Measurements from ENCODE around the gene NOS1AP. TPM values are rescaled to one million over a fixed set of nuclear protein-coding genes. Genes with fewer than 3 reads are reported as not detected.

Gene NOS1AP
- total RNA-seq, 1 experiment from 2014 or later, result 0.20 TPM

DNA sequence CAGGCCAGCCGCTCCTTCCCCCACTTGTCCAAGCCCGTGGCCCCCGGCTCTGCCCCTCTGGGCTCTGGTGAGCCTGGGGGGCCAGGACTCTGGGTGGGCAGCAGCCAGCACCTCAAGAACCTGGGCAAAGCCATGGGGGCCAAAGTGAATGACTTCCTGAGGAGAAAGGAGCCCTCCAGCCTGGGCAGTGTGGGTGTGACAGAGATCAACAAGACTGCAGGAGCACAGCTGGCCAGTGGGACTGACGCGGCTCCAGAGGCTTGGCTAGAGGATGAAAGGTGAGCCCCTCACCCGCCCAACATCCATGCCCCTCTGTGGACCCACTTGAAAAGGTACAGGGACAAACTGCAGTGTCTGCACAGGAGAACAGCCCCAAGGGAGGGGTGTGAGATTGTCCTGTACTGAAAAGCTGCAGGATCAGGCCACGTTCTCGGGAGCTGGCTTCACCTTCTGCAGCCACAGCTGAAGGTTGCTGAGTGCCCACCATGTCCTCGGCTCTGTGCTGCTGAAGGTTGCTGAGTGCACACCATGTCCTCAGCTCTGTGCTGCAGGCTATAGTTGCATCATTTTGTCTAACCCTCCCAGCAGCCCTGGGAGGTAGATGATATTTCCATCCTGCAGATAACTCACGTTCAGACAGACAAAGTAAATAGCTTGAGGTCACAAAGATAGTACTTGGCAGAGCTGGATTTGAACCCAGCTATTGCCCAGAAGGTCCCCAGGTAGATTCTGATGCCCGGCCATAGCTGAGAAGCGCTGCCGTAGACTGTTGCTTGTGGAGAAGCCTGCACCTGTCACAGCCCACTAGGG, 312.7 kb downstream of the NOS1AP start:
- DNase-seq (ENCODE audit: low spot score), result no peak
- in situ Hi-C loops (cut with HindIII; ENCODE audit: low sequenced_read_pairs), result no loop called here

DNA sequence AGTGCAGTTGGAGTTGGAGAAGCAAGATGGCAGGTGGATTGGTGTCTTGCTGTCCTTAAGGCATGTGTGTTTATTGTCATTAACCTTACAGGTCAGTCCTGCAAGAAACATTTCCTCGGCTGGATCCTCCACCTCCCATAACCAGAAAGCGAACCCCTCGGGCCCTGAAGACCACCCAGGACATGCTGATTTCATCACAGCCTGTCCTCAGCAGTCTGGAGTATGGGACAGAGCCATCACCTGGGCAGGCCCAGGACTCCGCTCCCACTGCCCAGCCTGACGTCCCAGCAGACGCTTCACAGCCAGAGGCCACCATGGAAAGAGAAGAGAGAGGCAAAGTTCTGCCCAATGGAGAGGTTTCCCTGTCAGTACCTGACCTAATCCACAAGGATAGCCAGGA, 313.6 kb downstream of the NOS1AP start:
- in situ Hi-C loops (cut with HindIII; ENCODE audit: low sequenced_read_pairs), result no loop called here
- DNase-seq (ENCODE audit: low spot score), result no peak

DNA sequence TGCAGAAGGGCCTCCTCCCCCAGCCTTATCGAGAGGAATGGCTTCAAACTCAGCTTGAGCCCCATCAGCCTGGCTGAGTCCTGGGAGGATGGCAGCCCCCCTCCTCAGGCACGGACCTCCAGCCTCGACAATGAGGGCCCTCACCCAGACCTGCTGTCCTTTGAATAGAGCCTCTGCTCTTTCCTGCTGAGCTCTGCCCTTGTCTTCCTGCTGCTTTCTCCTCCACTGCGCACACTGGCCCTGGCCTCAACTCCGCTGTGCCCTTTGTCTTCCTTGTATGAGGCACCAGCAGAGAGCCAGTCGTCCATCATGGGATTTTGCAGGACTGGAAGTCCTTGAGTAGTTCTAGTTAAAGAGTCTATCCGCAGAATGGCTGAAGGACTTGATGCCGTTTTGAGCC, 314.0 kb downstream of the NOS1AP start:
- DNase-seq (ENCODE audit: low spot score), result no peak
- in situ Hi-C loops (cut with HindIII; ENCODE audit: low sequenced_read_pairs), result no loop called here

DNA sequence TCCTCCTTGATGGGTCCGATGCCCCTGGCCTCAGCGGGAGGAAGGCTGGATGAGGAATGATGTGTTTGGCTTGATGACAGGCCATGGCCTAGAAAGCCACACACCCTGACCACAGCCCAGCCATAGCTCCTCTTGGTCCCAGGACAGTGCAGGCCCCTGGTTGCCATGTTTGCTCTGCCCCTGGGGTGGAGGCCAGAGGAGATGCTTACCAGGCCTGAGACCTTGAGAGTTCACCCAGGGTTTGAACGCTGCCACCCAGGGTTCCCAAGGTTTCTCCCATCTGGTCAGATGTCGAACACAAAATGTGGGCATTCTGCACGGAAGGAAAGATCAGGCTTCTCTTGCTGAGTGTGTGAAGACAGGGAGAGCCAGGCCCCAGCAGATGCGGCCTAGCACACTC, 314.6 kb downstream of the NOS1AP start:
- in situ Hi-C loops (cut with HindIII; ENCODE audit: low sequenced_read_pairs), result no loop called here
- no peak for DNase-seq (ENCODE audit: low spot score)

DNA sequence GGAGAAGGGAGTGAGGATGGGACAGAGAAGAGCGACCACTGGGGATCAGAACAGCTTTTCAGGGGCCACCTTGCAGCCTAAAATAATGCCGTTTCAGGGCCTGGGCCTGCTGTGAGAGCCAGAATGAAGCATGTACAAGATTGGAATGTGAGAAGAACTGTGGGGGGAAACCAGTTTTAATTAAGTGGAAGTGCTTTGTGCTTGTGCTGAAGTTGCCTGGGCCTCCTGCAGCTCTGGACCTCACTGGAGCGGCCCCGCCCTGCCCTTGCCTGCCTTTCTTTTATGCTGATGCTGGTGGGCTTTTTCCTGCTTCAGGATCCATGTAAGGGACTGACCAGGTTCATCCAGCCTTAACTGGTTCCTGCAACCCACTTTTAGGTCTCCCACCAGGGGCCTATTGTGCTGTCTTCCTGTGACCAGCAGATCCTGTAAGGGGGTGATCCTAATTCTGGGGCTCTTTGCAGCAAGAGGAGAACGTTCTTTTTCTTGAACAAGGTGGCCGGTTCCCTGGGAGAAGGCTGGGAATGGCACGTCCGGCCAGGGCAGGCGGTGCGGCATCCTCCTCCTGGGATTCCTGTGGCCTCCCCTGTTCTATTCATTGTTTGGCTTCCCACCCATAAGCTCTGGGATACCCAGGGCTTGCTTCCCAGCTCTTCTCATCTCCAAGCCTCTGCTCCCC, 315.2 kb downstream of the NOS1AP start:
- in situ Hi-C loops (cut with HindIII; ENCODE audit: low sequenced_read_pairs), result no loop called here
- no peak for DNase-seq (ENCODE audit: low spot score)

DNA sequence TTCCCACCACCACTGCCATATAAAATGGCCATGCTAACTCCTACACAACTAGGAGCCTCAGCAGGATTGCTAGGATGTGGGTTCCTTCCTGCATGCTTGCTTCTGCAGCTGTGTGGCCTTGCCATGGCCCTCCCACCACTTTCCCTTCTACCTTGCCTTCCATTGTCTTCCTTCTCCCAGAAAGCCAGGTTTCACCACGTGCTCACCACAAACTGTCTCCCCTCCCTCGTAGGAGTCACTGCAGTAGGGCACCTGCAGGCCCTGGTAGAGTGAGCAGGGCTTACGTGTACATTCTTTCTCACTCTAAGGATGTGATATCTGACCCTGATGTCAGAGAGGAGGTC, 315.8 kb downstream of the NOS1AP start:
- in situ Hi-C loops (cut with HindIII; ENCODE audit: low sequenced_read_pairs), result no loop called here
- DNase-seq (ENCODE audit: low spot score), result no peak

DNA sequence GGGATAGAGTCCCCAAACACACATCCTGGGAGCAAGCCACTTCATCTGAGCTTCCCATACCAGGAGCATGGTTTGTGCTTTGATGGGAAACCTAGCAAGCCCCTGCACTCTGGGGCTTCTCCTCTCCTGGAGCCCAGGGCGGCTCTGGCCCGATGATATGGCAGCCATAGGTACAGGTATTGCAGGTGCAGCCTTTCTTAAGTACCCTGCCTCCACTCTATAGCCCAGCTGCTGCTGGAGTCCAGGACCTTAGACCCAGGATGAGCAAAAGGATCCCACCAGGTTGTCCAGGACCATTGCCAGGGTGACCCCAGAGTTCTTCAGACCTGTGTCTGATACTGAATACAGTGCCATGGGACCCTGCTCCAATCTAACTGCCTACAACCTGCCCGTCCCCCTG, 316.2 kb downstream of the NOS1AP start:
- DNase-seq (ENCODE audit: low spot score), result no peak
- in situ Hi-C loops (cut with HindIII; ENCODE audit: low sequenced_read_pairs), result no loop called here

DNA sequence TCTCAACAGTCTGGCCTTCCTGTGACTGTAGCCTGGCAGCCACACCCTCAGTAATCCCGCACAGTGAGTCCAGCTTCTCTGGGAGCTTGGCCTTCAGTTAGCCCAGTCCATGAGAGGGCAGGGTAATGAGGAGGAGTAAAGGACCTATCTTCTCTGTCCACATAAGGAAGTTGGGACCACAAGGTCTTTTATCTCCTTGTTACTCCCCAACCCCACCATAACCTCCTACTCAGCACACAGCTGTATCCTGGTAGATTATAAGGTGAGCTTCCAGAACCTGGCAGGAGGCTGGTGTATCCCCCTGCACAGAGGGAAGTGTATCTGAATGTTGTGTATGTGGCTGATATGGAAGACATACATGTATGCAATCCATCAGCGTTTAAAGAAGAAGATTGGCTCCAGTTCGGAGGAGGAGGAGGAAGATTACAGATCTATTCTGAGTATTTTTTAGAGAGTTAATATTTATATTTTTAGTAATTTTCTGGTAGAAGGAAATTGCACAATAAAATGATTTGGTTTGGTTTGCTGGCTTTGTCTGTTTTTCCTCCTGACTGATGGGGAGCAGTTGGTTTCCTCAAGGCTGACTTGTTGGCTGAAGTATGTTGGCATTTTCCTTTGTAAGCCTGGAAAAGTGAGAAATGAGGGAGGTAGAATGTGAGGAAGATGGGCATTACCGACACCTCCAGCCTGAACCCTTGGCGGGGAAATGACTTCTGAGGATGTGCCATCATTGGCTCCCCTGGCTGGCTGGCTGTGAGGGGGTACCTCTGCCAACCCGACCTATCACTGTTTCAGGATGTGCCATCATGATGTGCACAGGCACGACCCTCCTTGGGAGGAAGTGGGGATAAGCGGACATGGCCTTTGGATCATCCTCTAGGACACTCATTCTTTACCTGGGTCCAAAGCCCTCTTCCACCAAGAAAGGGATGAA, 317.1 kb downstream of the NOS1AP start:
- in situ Hi-C loops (cut with HindIII; ENCODE audit: low sequenced_read_pairs), result no loop called here

DNA sequence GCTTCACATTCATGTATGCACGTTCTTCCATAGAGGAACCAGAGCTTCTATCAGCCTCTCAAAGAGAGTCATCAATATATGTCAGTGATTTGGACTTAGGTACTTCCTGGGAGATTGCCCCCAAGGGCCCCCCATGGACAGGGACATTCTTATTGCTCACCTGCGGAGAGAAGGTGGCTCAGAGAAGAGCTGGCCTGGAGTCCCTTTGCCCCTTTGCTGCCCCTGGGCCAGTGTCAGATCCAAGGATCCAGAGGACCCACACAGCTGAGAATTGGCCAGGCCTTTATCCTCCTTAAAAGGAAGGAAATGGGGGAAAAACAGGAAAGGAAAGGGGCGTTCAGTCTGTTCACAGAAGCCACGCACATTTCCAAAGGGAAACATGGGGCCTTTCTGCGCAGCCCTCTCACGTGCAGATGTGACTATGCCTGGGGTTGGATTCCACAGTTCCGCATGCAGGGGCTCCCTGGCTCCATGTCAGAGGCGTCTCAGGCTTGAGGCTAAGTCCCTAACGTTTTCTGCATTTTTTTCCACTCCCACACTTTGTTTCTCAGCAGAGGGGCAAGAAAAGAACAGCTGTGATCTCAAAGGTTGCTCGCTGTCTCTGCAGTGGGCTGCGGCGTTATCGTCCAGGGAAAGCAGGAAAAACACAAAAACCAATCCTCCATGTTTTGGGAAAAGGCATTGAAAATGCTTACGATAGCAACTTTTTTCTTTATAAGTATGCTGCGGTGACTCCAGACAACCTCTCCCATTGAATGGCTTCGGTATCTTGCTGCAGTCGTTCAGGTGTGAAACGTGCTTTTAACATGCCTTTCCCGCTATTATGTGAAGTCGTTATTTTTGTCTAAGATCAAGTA, 318.0 kb downstream of the NOS1AP start:
- no peak for DNase-seq (ENCODE audit: low spot score)
- in situ Hi-C loops (cut with HindIII; ENCODE audit: low sequenced_read_pairs), result no loop called here

More for the DNA sequence above, 317.1 kb downstream of the NOS1AP start:
- no peak for DNase-seq (ENCODE audit: low spot score)

DNA sequence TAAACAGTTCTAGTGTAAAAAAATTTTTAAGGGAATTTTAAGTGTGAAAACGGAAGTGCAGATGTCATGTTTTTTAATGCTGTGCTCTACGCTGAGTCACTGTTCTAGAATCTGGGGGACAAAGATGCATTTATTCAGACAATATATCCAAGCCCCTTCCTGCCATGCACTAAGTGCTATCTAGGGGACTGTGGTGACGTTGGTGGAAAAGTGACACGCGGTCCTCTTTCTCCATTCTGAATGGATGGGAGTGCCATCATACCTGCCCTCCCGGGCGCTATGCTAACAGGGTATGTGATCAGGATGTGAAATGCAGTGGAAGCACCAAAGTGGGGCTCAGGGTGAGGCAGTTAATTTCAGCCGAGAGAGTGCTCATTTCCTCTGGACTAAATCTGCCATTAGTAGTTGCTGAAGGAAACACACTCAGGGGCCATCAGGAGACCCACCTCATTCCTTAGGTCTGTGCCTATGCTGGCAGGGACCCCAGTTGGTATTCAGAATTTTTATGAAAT, 318.6 kb downstream of the NOS1AP start:
- no peak for DNase-seq (ENCODE audit: low spot score)
- in situ Hi-C loops (cut with HindIII; ENCODE audit: low sequenced_read_pairs), result no loop called here

DNA sequence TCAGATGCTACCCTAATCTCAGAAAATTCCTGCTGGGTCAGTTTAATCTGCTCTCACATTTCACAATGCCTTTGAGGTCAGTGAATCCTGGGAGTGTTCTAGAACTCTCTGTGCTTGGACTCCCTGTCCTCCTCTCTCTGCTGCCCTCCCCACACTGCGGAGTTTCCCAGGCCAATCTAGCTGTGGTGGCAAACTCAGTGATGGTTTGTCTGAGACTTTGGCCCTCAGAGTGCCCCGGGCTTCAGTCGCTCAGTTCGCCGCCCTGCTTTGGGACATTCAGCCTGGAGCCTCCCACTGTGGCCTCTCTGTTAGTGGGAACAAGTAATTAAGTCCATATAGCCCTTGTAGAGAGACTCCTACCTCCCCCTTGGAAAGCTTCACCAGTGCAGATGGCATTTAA, 319.1 kb downstream of the NOS1AP start:
- DNase-seq (ENCODE audit: low spot score), result peak; percentile 14
- in situ Hi-C loops (cut with HindIII; ENCODE audit: low sequenced_read_pairs), result no loop called here

DNA sequence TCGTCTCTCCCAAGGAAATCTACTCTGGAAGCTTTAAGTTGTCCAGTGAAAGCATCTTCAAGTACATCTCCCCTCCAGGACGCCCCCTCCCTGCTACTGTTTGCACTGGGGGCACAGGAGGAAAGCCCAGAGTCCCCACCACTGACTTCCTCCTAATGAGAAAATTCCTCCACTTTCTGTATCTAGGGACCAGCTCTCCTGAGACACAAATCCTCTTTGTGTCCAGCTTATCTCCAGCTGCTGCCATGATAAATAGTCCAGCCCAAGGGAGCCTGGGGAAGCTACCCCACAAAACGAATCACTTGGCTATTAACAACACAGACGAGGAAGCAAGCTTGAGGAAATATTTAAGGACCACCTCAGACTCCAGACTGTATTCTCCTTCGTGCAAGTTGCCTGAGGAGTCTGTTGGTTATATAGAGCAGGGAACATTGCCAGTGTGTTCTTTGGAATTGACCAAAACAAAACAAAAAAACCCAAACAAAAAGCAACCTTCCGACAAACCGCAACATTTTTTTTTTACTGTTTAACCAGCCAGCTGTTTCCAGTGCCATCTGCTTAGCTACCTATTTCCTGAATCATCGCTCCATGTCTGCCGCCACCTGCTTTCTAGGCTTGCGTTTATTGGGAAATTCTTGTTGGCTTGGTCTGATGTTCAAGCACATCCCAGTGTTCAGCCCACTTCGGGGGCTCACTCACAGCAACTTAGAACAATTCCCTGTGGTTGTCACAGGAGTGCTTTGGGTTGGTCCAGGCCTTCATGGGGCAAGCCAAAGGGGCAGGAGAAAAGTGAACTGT, 319.7 kb downstream of the NOS1AP start:
- in situ Hi-C loops (cut with HindIII; ENCODE audit: low sequenced_read_pairs), result no loop called here
- no peak for DNase-seq (ENCODE audit: low spot score)

DNA sequence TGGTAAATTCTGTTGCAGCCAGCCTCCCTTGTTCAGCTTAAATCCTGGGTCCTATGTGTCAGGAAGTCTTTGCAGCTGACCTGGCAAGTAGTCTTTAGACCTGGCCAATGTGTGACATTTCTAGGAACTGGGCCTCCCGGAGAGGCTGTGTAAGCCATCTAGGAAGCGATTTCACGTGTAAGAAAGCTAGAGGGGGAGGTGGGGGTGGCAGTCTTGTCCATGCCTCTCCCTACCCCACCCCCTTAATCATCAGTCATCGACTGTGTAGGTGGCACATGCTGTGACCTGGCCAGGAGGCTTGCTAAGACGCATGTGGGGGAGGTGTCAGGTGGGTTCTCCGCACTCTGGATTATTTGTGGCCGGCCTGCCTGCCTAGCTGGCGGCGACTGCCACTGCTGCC, 320.5 kb downstream of the NOS1AP start:
- in situ Hi-C loops (cut with HindIII; ENCODE audit: low sequenced_read_pairs), result no loop called here
- DNase-seq (ENCODE audit: low spot score), result no peak

DNA sequence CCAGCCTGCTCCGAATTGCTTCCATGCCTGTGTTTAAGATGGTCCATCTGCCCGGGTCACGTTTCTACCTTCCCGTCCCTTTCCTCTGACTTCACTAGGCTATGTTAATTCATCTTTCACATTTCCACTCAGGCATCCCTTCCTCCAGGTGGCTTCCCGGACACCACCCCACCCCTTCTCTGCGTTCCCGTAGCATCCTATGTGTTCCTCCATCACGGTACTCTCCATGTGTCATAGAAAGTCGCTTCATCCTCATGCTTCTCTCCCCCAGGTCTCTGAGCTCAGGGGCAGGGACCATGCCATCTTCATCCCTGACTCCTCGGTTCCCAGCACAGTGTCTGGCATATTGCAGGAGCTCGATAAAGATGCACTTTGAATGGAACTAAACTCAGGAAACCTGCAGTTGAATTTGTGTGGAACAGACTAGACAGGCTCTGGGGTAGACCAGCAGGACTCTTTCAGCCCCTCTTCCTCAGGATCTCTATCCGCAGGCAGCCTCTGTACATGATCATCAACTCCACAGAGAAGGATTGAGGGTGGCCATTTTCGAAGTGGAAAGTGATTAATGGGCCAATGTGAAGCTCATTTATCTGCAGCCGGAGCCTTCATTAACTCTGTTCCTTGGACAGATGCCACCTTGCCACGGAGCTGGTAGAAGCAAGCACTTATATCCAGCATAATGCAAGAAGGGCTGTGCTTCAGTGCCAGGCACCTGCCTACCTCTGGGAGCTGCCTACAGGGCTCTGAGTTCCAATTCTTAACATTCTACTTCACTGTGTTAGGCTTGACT, 321.1 kb downstream of the NOS1AP start:
- DNase-seq (ENCODE audit: low spot score), result no peak
- in situ Hi-C loops (cut with HindIII; ENCODE audit: low sequenced_read_pairs), result no loop called here

DNA sequence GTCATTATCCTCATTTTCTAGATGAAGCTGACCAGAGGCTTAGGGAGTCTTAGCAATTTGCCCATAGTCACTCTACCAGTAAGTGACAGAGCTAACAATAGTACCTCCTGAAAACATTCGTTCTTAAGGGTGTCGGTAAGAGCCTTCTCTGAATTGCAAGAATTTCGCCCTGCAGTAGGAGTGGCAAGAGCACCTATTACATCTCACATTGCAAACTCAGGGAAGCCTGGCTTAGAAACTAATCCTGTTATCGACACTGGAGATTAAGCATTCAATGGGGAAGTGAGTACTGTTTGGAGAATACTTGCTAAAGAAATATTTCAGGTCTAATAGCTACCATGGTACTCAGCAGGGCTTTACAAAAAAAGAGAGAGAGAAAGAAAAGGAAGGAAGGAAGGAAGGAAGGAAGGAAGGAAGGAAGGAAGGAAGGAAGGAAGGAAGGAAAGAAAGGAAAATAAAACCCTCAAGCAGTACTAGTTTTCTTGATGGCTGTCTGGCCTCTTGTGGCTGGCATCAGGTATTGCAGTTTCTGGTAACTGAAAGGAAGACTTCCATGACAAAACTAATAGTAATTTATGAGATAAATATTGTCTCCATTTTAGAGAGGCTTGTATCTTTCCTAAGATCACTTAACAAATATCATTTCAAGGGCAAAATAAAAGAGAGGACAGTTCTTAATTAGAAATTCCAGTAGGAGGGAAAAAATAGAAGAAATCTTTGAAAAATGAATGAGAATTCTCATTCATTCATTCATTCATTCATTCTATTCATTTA, 322.5 kb downstream of the NOS1AP start:
- in situ Hi-C loops (cut with HindIII; ENCODE audit: low sequenced_read_pairs), result no loop called here
- peak; percentile 69 for DNase-seq (ENCODE audit: low spot score)

DNA sequence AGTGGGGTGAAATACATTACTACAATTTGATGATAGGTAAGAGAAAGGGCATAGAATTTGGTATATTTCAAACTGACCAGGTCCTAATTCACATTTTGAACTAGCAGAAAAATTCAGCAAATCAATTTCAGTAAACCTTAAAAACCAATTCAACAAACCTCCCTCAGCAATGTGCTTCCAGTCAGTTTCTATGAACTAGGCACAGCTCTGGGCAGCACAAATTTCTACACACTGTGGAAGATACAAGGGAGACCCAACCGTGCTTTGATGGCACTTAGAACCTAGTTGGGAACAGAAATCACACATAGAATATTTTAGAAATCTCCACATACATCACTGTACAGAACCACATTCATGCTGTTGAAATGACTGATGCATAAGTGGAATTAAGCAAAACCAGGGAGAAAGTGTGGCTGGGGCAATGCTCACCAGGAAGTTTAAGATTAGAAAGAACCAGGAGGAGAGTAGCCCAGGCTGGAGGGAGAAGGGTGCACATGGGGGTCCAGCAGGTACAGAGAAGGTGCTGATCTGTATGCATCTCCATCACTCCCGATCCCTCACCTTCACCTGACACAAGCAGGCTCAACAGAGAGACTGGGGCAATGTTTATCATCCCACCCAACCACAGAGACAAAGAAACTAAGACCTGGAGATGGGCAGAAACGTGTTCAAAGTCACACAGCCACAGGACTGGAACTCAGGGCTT, 326.9 kb downstream of the NOS1AP start:
- in situ Hi-C loops (cut with HindIII; ENCODE audit: low sequenced_read_pairs), result no loop called here
- DNase-seq (ENCODE audit: low spot score), result no peak
